Parathyroid adenoma (tissue), 2 donors: Measurements from ENCODE around the gene MFSD12.
A peak's percentile ranks its signal among the peaks of the same experiment; 100 is the strongest.

ENCODE experiments used
- H2AFZ ChIP-seq: fragments of 300-600 bp; sonication (generic); one replicate; pipeline ENCODE4 v1.7.0; 2017; ENCODE audit warnings: antibody characterized with exemption, mild to moderate bottlenecking
- H3K27ac ChIP-seq: fragments of 300-600 bp; sonication (generic); one replicate; pipeline ENCODE4 v1.7.0; 2017
- H3K27me3 ChIP-seq: fragments of 300-600 bp; sonication (generic); one replicate; pipeline ENCODE4 v1.7.0; 2017; ENCODE audit warnings: low read length; ENCODE audit not compliant: control insufficient read depth, insufficient read depth
- H3K36me3 ChIP-seq: fragments of 300-600 bp; sonication (generic); one replicate; pipeline ENCODE4 v1.7.0; 2017; ENCODE audit warnings: low read length; ENCODE audit not compliant: control insufficient read depth, insufficient read depth
- H3K4me1 ChIP-seq: fragments of 300-600 bp; sonication (generic); one replicate; pipeline ENCODE4 v1.7.0; 2017; ENCODE audit warnings: control low read depth
- H3K4me2 ChIP-seq: fragments of 300-600 bp; sonication (generic); one replicate; pipeline ENCODE4 v1.7.0; 2017; ENCODE audit warnings: low read length
- H3K4me3 ChIP-seq: fragments of 300-600 bp; sonication (generic); one replicate; pipeline ENCODE4 v1.7.0; 2017; ENCODE audit warnings: low read depth, low read length
- H3K79me2 ChIP-seq: fragments of 300-600 bp; sonication (generic); one replicate; pipeline ENCODE4 v1.7.0; 2017; ENCODE audit warnings: control low read depth
- H3K9ac ChIP-seq: fragments of 300-600 bp; sonication (generic); one replicate; pipeline ENCODE4 v1.7.0; 2017; ENCODE audit warnings: mild to moderate bottlenecking
- H3K9me3 ChIP-seq: fragments of 300-600 bp; sonication (generic); one replicate; pipeline ENCODE4 v1.7.0; 2017; ENCODE audit warnings: low read length; ENCODE audit not compliant: control insufficient read depth
- CTCF ChIP-seq: fragments of 300-600 bp; sonication (generic); IDR thresholded peaks from one replicate; pipeline ENCODE4 v1.7.0; 2017; ENCODE audit warnings: antibody characterized with exemption, mild to moderate bottlenecking
- donor health status: primary hyperparathyroidism.

The MFSD12 gene

GRCh38 chr19:3557461-3558248 lies at the start of gene MFSD12:
MFSD12 (minus strand) TSS chr19:3557586; CDS start chr19:3557403, 183 bp downstream.
- Histone ChIP-seq H3K27ac (no peak within 1 kb of the TSS), H3K4me3 (peak within 1 kb of the TSS; percentile 87), H3K36me3 (no peaks in the 10 kb centered on the region), H3K27me3 (no peaks in the 10 kb centered on the region), H2AFZ (peak within 1 kb of the TSS; percentile 100), H3K4me1 (peaks cover 6% of the 10 kb centered on the region), H3K9me3 (no peaks in the 10 kb centered on the region), H3K79me2 (peaks cover 7% of the 10 kb centered on the region), H3K4me2 (peak within 1 kb of the TSS; percentile 99), H3K9ac (peak within 1 kb of the TSS; percentile 15)
- TF ChIP-seq CTCF: no peak

GRCh38 chr19:3606690-3607289 lies 49.4 kb upstream of the MFSD12 start, which contains the start of gene TBXA2R:
TBXA2R (minus strand) TSS chr19:3606875; CDS start chr19:3600634, 6,241 bp downstream.
- no peaks in the 10 kb centered on the region for H3K9me3 ChIP-seq
- peaks cover 5% of the 10 kb centered on the region for H3K4me1 ChIP-seq
- H3K9ac ChIP-seq: peak within 1 kb of the TSS; percentile 38
- H3K4me2 ChIP-seq: peak within 1 kb of the TSS; percentile 88
- peak within 1 kb of the TSS; percentile 38 for H3K27ac ChIP-seq
- no peak for TF ChIP-seq CTCF
- no peaks in the 10 kb centered on the region for H3K36me3 ChIP-seq
- no peaks in the 10 kb centered on the region for H3K27me3 ChIP-seq
- peak within 1 kb of the TSS; percentile 68 for H3K4me3 ChIP-seq
- H2AFZ ChIP-seq: peak within 1 kb of the TSS; percentile 82
- H3K79me2 ChIP-seq: no peaks in the 10 kb centered on the region

GRCh38 chr19:3606174-3606689 lies 48.8 kb upstream of the MFSD12 start:
- peak overlapping the region; percentile 88 for H3K4me2 ChIP-seq
- H3K9me3 ChIP-seq: no peaks in the 10 kb centered on the region
- peaks cover 5% of the 10 kb centered on the region for H3K4me1 ChIP-seq
- H2AFZ ChIP-seq: peak overlapping the region; percentile 82
- H3K4me3 ChIP-seq: peak overlapping the region; percentile 68
- H3K36me3 ChIP-seq: no peaks in the 10 kb centered on the region
- no peak for TF ChIP-seq CTCF
- no peaks in the 10 kb centered on the region for H3K27me3 ChIP-seq
- no peaks in the 10 kb centered on the region for H3K79me2 ChIP-seq
- no peak overlapping the region for H3K9ac ChIP-seq
- H3K27ac ChIP-seq: no peak overlapping the region

- no peak overlapping the region for H3K27ac ChIP-seq
- no peaks in the 10 kb centered on the region for H3K79me2 ChIP-seq
- peak overlapping the region; percentile 82 for H2AFZ ChIP-seq
- H3K4me3 ChIP-seq: peak overlapping the region; percentile 68
- no peaks in the 10 kb centered on the region for H3K27me3 ChIP-seq
- peaks cover 5% of the 10 kb centered on the region for H3K4me1 ChIP-seq
- H3K9me3 ChIP-seq: no peaks in the 10 kb centered on the region
- no peaks in the 10 kb centered on the region for H3K36me3 ChIP-seq
- H3K9ac ChIP-seq: no peak overlapping the region
- H3K4me2 ChIP-seq: peak overlapping the region; percentile 88
- no peak for TF ChIP-seq CTCF
These were observed 48.4 kb upstream of the MFSD12 start for GRCh38 chr19:3605770-3606169.
